Measurements from ENCODE around the gene NAP1L4. TPM values are rescaled to one million over a fixed set of nuclear protein-coding genes. Genes with fewer than 3 reads are reported as not detected.

Gene NAP1L4
- total RNA-seq, 2 experiments from 2014 or later = 240 to 245 TPM

DNA sequence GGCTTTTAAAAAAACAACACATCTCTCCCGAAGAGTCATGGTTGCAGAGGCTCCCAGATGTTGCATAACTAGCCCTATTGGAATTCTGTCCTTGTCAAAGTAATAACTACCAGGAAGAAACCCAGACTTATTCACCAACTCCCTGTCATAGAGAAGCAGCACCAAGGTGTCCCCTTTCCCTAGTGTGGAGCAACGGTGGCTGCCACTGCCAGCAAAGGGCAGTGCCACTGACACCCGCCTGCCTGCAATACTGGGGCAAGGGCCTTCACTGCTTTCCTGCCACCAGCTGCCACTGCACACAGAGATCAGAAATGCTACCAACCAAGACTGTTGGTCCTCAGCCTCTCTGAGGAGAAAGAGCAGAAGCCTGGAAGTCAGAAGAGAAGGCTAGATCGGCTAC lies 27.3 kb downstream of the NAP1L4 start:
- intact Hi-C loops (cut with micrococcal nuclease) = no loop called here
- H3K27me3 Mint-ChIP-seq (ENCODE audit: low read depth) = no peaks in the 10 kb centered on the region
- H3K4me3 Mint-ChIP-seq = no peak overlapping the region
- H3K4me1 Mint-ChIP-seq (ENCODE audit: low read depth) = peaks cover 21% of the 10 kb centered on the region
- no peaks in the 10 kb centered on the region for H3K9me3 Mint-ChIP-seq
- H3K36me3 Mint-ChIP-seq (ENCODE audit: low read depth) = peaks cover 74% of the 10 kb centered on the region
- CTCF ChIA-PET = no interaction called here
- H3K27ac Mint-ChIP-seq = no peak overlapping the region
- DNase-seq = no peak

GRCh38 chr11:2963761-2964160 lies 28.4 kb downstream of the NAP1L4 start:
- Mint-ChIP-seq H3K27me3 (ENCODE audit: low read depth) (no peaks in the 10 kb centered on the region), H3K27ac (no peak overlapping the region), H3K9me3 (no peaks in the 10 kb centered on the region), H3K36me3 (ENCODE audit: low read depth) (peaks cover 74% of the 10 kb centered on the region), H3K4me1 (ENCODE audit: low read depth) (peaks cover 21% of the 10 kb centered on the region), H3K4me3 (no peak overlapping the region)
- CTCF ChIA-PET = interaction anchor here (0.6 kb wide), 1 partner anchor 16 kb away, joined by 3 read pairs; no protein-coding TSS in a partner anchor
- no peak for DNase-seq
- intact Hi-C loops (cut with micrococcal nuclease) = no loop called here

GRCh38 chr11:2963112-2963754 lies 28.9 kb downstream of the NAP1L4 start:
- H3K4me1 Mint-ChIP-seq (ENCODE audit: low read depth) = peaks cover 21% of the 10 kb centered on the region
- no peak for DNase-seq
- CTCF ChIA-PET = interaction anchor here (0.6 to 0.7 kb wide), 3 partner anchors 15 to 446 kb away, joined by 3 to 5 read pairs (median 3); no protein-coding TSS in a partner anchor
- H3K27ac Mint-ChIP-seq = peak overlapping the region; percentile 54
- H3K4me3 Mint-ChIP-seq = no peak overlapping the region
- peaks cover 73% of the 10 kb centered on the region for H3K36me3 Mint-ChIP-seq (ENCODE audit: low read depth)
- intact Hi-C loops (cut with micrococcal nuclease) = no loop called here
- no peaks in the 10 kb centered on the region for H3K27me3 Mint-ChIP-seq (ENCODE audit: low read depth)
- no peaks in the 10 kb centered on the region for H3K9me3 Mint-ChIP-seq

- H3K4me3 Mint-ChIP-seq = no peak overlapping the region
- peaks cover 12% of the 10 kb centered on the region for H3K4me1 Mint-ChIP-seq (ENCODE audit: low read depth)
- intact Hi-C loops (cut with micrococcal nuclease) = no loop called here
- no peak overlapping the region for H3K27ac Mint-ChIP-seq
- H3K9me3 Mint-ChIP-seq = no peaks in the 10 kb centered on the region
- CTCF ChIA-PET = interaction anchor here (0.9 kb wide), 1 partner anchor 15 kb away, joined by 3 read pairs; no protein-coding TSS in a partner anchor
- DNase-seq = no peak
- H3K36me3 Mint-ChIP-seq (ENCODE audit: low read depth) = peaks cover 68% of the 10 kb centered on the region
- no peaks in the 10 kb centered on the region for H3K27me3 Mint-ChIP-seq (ENCODE audit: low read depth)
Observed at GRCh38 chr11:2961080-2961479, 31.0 kb downstream of the NAP1L4 start.

DNA sequence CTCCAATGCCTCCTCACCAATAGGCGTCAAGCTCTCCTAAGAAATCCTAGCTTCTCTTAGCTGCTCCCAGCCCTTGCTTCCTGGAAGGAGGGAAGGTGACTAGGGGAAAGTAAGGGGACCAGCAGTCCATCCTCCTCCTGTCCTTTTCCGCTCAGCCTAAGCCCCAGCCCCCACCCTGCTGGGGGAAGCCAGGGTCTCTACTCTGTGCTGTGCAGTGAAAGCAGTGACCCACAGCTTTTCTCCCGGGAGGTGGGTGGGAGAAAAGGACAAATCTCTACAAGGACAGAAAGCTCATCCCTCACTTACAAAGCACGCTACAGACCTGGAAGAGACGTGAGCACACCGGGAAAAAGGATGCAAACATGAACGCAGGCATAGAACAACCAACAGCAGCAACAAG lies 32.0 kb downstream of the NAP1L4 start:
- CTCF ChIA-PET = no interaction called here
- intact Hi-C loops (cut with micrococcal nuclease) = no loop called here
- H3K36me3 Mint-ChIP-seq (ENCODE audit: low read depth) = peaks cover 68% of the 10 kb centered on the region

GRCh38 chr11:2958251-2958650 lies 33.9 kb downstream of the NAP1L4 start:
- H3K36me3 Mint-ChIP-seq (ENCODE audit: low read depth) = peaks cover 69% of the 10 kb centered on the region
- H3K4me1 Mint-ChIP-seq (ENCODE audit: low read depth) = peaks cover 5% of the 10 kb centered on the region
- H3K27me3 Mint-ChIP-seq (ENCODE audit: low read depth) = no peaks in the 10 kb centered on the region
- H3K27ac Mint-ChIP-seq = no peak overlapping the region
- intact Hi-C loops (cut with micrococcal nuclease) = no loop called here
- CTCF ChIA-PET = no interaction called here
- no peak overlapping the region for H3K4me3 Mint-ChIP-seq
- no peaks in the 10 kb centered on the region for H3K9me3 Mint-ChIP-seq
- DNase-seq = no peak

More for the DNA sequence above, 32.0 kb downstream of the NAP1L4 start:
- H3K27ac Mint-ChIP-seq = no peak overlapping the region
- H3K4me1 Mint-ChIP-seq (ENCODE audit: low read depth) = peaks cover 12% of the 10 kb centered on the region
- no peak for DNase-seq
- no peaks in the 10 kb centered on the region for H3K27me3 Mint-ChIP-seq (ENCODE audit: low read depth)
- H3K9me3 Mint-ChIP-seq = no peaks in the 10 kb centered on the region
- H3K4me3 Mint-ChIP-seq = no peak overlapping the region

GRCh38 chr11:2955906-2956476 lies 36.1 kb downstream of the NAP1L4 start:
- no peak overlapping the region for H3K27ac Mint-ChIP-seq
- peaks cover 64% of the 10 kb centered on the region for H3K36me3 Mint-ChIP-seq (ENCODE audit: low read depth)

DNA sequence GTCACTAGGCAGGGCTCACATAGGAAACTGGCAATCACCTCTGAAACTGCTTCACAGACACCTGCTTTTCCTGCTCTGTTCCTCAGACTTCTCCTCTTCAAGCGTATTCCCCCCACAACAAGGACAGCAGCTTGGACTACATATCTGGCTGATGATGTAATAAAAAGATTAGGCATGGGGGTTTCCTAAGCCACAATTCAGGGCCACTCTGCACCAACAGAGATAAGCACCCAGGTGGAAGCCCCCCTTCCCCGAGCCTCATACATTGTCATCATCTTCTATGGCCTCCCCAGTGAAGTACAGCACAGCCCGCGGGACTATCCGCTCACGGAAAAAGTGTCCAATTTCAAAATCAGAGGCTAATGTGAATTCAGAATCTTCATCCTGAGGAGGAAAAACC lies 37.9 kb downstream of the NAP1L4 start:
- peaks cover 16% of the 10 kb centered on the region for H3K4me1 Mint-ChIP-seq (ENCODE audit: low read depth)
- H3K4me3 Mint-ChIP-seq = no peak overlapping the region
- intact Hi-C loops (cut with micrococcal nuclease) = no loop called here
- H3K36me3 Mint-ChIP-seq (ENCODE audit: low read depth) = peaks cover 61% of the 10 kb centered on the region
- no peak overlapping the region for H3K27ac Mint-ChIP-seq
- no peak for DNase-seq
- H3K9me3 Mint-ChIP-seq = no peaks in the 10 kb centered on the region
- CTCF ChIA-PET = no interaction called here
- no peaks in the 10 kb centered on the region for H3K27me3 Mint-ChIP-seq (ENCODE audit: low read depth)

More at GRCh38 chr11:2955906-2956476, 36.1 kb downstream of the NAP1L4 start:
- no peak overlapping the region for H3K4me3 Mint-ChIP-seq
- CTCF ChIA-PET = interaction anchor here (0.6 to 0.9 kb wide), 3 partner anchors 18 to 136 kb away, joined by 3 read pairs; no protein-coding TSS in a partner anchor
- DNase-seq = no peak
- H3K4me1 Mint-ChIP-seq (ENCODE audit: low read depth) = peaks cover 12% of the 10 kb centered on the region
- H3K9me3 Mint-ChIP-seq = no peaks in the 10 kb centered on the region
- intact Hi-C loops (cut with micrococcal nuclease) = no loop called here
- no peaks in the 10 kb centered on the region for H3K27me3 Mint-ChIP-seq (ENCODE audit: low read depth)

GRCh38 chr11:2952290-2952689 lies 39.8 kb downstream of the NAP1L4 start:
- Mint-ChIP-seq H3K27ac (peak overlapping the region; percentile 18), H3K4me3 (no peak overlapping the region), H3K36me3 (ENCODE audit: low read depth) (peaks cover 59% of the 10 kb centered on the region), H3K27me3 (ENCODE audit: low read depth) (no peaks in the 10 kb centered on the region), H3K4me1 (ENCODE audit: low read depth) (peaks cover 28% of the 10 kb centered on the region), H3K9me3 (no peaks in the 10 kb centered on the region)
- no peak for DNase-seq
- CTCF ChIA-PET = interaction anchor here (0.8 to 1.5 kb wide), 5 partner anchors 23 to 139 kb away, joined by 3 to 6 read pairs (median 3); no protein-coding TSS in a partner anchor
- intact Hi-C loops (cut with micrococcal nuclease) = no loop called here

- Mint-ChIP-seq H3K27ac (peak overlapping the region; percentile 50), H3K9me3 (no peaks in the 10 kb centered on the region), H3K4me3 (no peak overlapping the region), H3K36me3 (ENCODE audit: low read depth) (peaks cover 53% of the 10 kb centered on the region), H3K27me3 (ENCODE audit: low read depth) (no peaks in the 10 kb centered on the region), H3K4me1 (ENCODE audit: low read depth) (peaks cover 36% of the 10 kb centered on the region)
- CTCF ChIA-PET = interaction anchor here (0.8 to 1.3 kb wide), 5 partner anchors 22 to 74 kb away, joined by 3 to 4 read pairs (median 3); no protein-coding TSS in a partner anchor
- intact Hi-C loops (cut with micrococcal nuclease) = no loop called here
- DNase-seq = no peak
Observed at GRCh38 chr11:2951231-2952110, 40.7 kb downstream of the NAP1L4 start.

GRCh38 chr11:2950825-2951224 lies 41.3 kb downstream of the NAP1L4 start:
- peaks cover 51% of the 10 kb centered on the region for H3K36me3 Mint-ChIP-seq (ENCODE audit: low read depth)
- no peak for DNase-seq
- intact Hi-C loops (cut with micrococcal nuclease) = no loop called here
- H3K27me3 Mint-ChIP-seq (ENCODE audit: low read depth) = no peaks in the 10 kb centered on the region
- peak overlapping the region; percentile 44 for H3K27ac Mint-ChIP-seq
- no peak overlapping the region for H3K4me3 Mint-ChIP-seq
- CTCF ChIA-PET = interaction anchor here (1.3 kb wide), 1 partner anchor 21 kb away, joined by 3 read pairs; no protein-coding TSS in a partner anchor
- peaks cover 43% of the 10 kb centered on the region for H3K4me1 Mint-ChIP-seq (ENCODE audit: low read depth)
- no peaks in the 10 kb centered on the region for H3K9me3 Mint-ChIP-seq

- H3K36me3 Mint-ChIP-seq (ENCODE audit: low read depth) = peaks cover 52% of the 10 kb centered on the region
- DNase-seq = no peak
- H3K27me3 Mint-ChIP-seq (ENCODE audit: low read depth) = no peaks in the 10 kb centered on the region
- H3K4me1 Mint-ChIP-seq (ENCODE audit: low read depth) = peaks cover 52% of the 10 kb centered on the region
- no peak overlapping the region for H3K4me3 Mint-ChIP-seq
- H3K9me3 Mint-ChIP-seq = no peaks in the 10 kb centered on the region
- CTCF ChIA-PET = no interaction called here
- no peak overlapping the region for H3K27ac Mint-ChIP-seq
- intact Hi-C loops (cut with micrococcal nuclease) = no loop called here
Observed at GRCh38 chr11:2949920-2950319, 42.2 kb downstream of the NAP1L4 start.
